Umbilical cord (tissue), 2 donors: Measurements from ENCODE around the gene ASB2. TPM values are rescaled to one million over a fixed set of nuclear protein-coding genes. Genes with fewer than 3 reads are reported as not detected.

ENCODE experiments used
- DNase-seq: peaks from one replicate; pipeline ENCODE4 v3.0.0-alpha.2; 2015; ENCODE audit warnings: low spot score
- total RNA-seq: library from RNA; depleted of rRNA; stranded (reverse); fragments of >200 nt; gene quantifications from one replicate; pipeline ENCODE4 v1.2.3, GENCODE V29; 2014; ENCODE audit warnings: low replicate concordance; ENCODE audit not compliant: insufficient read depth

The ASB2 gene
- total RNA-seq, 1 donor from 2014 or later = 35.4 TPM

DNA sequence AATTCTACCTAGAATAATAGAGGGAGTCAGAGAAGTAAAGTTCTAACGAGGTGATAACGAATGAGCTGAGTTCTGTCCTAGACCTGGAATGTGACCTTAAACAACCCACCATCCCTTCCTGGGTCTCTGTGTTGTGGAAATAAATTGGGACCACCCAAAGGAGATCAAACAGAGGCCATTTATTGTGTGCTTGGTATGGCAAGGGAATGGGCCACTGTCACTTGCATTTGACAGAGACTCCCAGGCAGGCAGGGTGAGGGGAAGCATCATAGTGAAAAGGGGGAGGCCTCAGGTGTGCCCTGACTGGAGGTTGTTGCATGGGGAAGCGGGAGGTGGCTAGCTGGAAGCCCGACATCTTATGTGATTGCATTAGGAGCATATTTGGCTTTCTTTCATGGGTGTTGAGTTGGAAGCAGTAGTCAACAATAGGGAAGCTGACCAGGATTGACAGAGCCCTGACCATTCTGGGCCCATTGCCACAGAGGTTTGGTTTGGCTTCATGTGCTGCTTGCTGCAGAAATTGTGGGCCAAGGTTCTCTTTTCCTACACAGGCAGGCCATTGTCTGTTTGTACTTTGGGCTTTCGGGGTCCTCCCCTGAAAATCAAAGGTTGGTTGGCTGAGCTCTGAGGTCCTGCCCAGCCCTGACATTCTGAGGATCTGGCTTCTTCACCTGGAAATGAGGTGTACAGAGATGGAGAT lies 66.8 kb downstream of the ASB2 start:
- no peak for DNase-seq

DNA sequence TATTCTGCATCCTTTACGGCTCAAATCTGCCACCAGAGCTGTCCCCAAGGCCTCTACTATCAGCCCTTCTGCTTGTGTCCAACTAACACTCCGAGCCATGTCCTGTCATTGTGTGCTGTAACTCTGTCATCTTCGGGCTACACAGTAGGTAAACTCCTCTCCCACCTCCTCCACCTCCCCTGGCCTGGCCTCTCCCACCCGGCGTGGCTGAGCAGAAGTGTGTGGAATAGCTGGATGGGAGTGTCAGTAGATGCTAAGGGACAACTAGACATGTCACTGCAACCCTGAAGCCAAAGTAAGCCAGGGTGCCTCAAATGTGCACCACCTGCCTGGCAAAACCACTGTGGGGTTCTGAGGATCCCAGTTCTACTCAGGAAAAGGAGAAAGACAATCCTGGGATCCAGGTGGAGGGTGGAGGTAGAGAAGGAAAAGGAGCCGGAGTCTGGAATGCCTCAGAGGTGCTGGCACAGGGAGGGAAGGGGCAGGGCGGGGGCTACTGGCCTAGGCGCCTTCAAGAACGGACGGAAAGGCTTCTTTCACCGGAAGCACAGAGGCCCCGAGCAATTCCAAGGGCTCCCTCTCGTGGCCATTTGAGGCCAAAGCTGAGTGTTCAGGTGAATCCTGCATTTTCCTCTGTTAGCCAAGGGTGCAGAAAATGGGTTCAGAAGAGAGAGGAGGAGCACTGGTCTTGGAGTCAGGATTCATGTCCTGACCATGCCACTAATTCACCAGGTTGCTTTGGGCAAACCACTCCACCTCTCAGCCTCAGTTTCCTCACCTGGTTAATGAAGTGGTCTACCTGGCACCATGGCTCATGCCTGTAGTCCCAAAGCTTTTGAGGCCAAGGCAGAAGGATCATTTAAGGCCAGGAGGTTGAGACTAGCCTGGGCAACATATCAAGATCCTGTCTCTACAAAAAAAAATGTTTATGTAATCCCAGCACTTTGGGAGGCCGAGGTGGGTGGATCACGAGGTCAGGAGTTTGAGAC lies 69.7 kb downstream of the ASB2 start:
- peak; percentile 42 for DNase-seq

- peak; percentile 65 for DNase-seq
These were observed 70.7 kb downstream of the ASB2 start for GRCh38 chr14:93905623-93906022.

GRCh38 chr14:93903342-93904184 lies 72.8 kb downstream of the ASB2 start:
- peak; percentile 21 for DNase-seq

- DNase-seq = no peak
These were observed 73.6 kb downstream of the ASB2 start for GRCh38 chr14:93902619-93903307.

GRCh38 chr14:93901813-93902212 lies 74.6 kb downstream of the ASB2 start:
- no peak for DNase-seq

- no peak for DNase-seq
These were observed 77.6 kb downstream of the ASB2 start for GRCh38 chr14:93898731-93899130.

DNA sequence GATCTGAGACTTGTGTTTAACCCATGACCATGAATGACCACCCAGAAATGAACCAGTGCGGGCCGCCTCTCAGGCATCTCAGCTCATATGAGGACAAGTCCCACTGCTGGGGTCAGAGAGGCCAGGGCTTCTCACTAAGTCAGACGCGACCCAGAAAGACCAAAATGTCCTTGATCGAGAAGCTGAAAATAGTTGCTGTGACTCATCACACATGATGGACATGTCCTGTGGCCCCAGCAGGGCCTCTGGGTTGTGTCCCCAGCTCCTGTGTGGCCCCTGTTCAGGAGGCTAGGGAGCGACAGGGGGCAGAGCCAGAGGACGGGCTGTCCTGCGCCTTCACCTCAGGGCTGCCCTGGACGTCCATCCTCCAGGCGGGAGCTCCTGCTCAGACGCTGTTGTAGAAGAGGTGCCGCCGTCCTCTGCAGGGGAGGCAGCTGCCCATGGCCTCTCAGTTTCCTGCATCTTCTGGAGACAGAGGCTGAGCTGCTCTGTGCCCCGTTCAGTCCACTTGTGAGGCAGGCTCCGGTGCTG lies 78.2 kb downstream of the ASB2 start:
- no peak for DNase-seq

DNA sequence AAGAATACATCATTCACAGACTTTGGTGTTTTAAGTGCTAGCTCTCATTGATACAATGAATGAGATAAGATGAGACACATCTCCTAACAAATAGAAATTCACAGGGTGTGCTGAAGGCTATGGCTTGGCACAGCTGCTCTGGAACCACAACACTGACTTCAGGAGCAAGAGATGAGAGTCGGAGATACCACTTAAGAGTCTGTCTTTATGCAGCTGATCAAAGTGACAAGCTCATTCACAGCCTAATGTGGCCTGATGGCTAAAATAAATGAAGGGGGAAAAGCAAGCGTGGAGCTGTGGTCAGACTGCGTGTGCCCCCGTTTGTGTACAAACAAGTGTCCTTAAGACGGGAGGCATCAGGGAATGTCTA lies 78.9 kb downstream of the ASB2 start:
- no peak for DNase-seq

GRCh38 chr14:93895023-93895604 lies 81.3 kb downstream of the ASB2 start:
- no peak for DNase-seq

DNA sequence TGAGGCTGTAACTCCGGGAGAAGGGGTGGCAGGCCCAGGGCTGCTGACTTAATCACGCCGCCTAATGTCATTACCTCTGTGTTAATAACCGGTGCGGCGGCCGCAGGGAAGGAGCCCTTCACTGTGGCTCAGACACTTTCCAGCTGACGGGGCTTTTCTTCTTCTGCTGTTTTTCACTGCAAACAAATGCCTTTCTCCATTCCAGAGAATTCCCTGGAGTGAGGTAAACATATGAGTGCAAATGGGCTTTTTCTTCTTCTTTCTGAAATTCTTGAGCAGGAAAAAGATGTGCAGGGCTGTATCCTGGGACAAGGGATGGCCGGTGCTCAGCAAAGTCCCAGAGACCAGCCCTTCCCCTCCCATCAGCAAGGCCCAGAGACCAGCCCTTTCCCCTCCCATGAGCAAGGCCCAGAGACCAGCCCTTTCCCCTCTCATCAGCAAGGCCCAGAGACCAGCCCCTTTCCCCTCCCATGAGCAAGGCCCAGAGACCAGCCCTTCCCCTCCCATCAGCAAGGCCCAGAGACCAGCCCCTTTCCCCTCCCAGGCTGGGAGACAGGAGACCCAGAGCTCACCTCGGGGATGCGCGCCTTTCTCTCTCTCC lies 82.6 kb downstream of the ASB2 start:
- peak; percentile 78 for DNase-seq

- peak; percentile 77 for DNase-seq
These were observed 83.3 kb downstream of the ASB2 start for GRCh38 chr14:93892923-93893558.

DNA sequence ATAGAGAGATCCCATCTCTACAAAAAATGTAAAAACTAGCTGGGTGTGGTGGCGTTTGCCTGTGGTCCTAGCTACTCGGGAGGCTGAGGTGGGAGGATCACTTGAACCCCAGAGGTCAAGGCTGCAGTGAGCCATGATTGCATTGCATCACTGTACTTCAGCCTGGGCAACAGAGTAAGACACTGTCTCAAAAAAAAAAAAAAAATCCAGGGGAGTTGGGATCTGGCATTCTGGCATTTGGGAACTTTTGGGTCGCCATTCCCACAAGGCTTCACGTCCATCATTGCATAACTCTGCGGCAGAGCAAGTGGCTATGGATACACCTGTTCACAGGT lies 83.9 kb downstream of the ASB2 start:
- DNase-seq = no peak

- DNase-seq = no peak
These were observed 84.4 kb downstream of the ASB2 start for GRCh38 chr14:93891756-93892504.

- peak; percentile 61 for DNase-seq
These were observed 86.5 kb downstream of the ASB2 start for GRCh38 chr14:93889739-93890483.

- DNase-seq = no peak
These were observed 87.4 kb downstream of the ASB2 start for GRCh38 chr14:93888995-93889394.

GRCh38 chr14:93884950-93885349 lies 91.4 kb downstream of the ASB2 start:
- DNase-seq = no peak
